A549 (cell line): ENCODE results near the gene HOXC11. TPM values are rescaled to one million over a fixed set of nuclear protein-coding genes. Genes with fewer than 3 reads are reported as not detected.

Experiments used
- ATAC-seq, 2 experiments: fragments of 200-7000 bp in 1 of 2; fragments of >200 bp in 1 of 2; cut with Nextera tagmentation in 1 of 2; cut with Tn5 transposase in 1 of 2; 3 replicates each; pipeline versions ENCODE4 v1.8.0 to v1.9.1; 2018 to 2020; ENCODE audit warnings: mild to moderate bottlenecking in 1 of 2, moderate library complexity in 1 of 2
- CTCF ChIA-PET: fragments of 300-600 bp; sonication (Branson Sonifier 250); formaldehyde crosslinking; extraction: SDS; loops from one replicate; lab custom pipeline; 2021; ENCODE audit warnings: antibody characterized with exemption, inconsistent platforms; lab: Yijun Ruan, JAX
- POLR2A ChIA-PET: fragments of 350-600 bp; formaldehyde crosslinking; extraction: SDS; loops from one replicate; lab custom pipeline; 2021; ENCODE audit warnings: antibody characterized with exemption, inconsistent platforms; lab: Yijun Ruan, JAX
- DNase-seq, 2 experiments: peaks; one replicate each; pipeline versions ENCODE4 v3.0.0 to v3.0.0-alpha.2; 2011 to 2016; ENCODE audit warnings: low read depth in 1 of 2, low spot score in 1 of 2
- FAIRE-seq: peaks from 2 replicates; lab custom pipeline; 2011; peaks lifted over from hg19 to GRCh38; lab: Jason Lieb, UNC
- H3K27ac ChIP-seq, 2 experiments: fragments of >200 bp; sonication (Bioruptor Twin); formaldehyde crosslinking; 3 replicates each; pipeline ENCODE4 v1.5.1; 2016 to 2017
- H3K4me1 ChIP-seq: fragments of >200 bp; sonication (Bioruptor Twin); formaldehyde crosslinking; 3 replicates; pipeline ENCODE4 v1.6.1; 2016
- H3K4me2 ChIP-seq: fragments of >200 bp; sonication (Bioruptor Twin); formaldehyde crosslinking; 3 replicates; pipeline ENCODE4 v1.6.1; 2016
- H3K4me3 ChIP-seq: fragments of >200 bp; sonication (Bioruptor Twin); formaldehyde crosslinking; 3 replicates; pipeline ENCODE4 v1.5.1; 2016
- H3K9me3 ChIP-seq: fragments of >200 bp; sonication (Bioruptor Twin); formaldehyde crosslinking; 3 replicates; pipeline ENCODE4 v1.6.1; 2016
- CBX2 ChIP-seq: fragments of 200-600 bp; sonication (generic); IDR thresholded peaks from 2 replicates; pipeline ENCODE4 v1.6.1; 2016; ENCODE audit warnings: low read depth, mild to moderate bottlenecking, borderline replicate concordance
- CBX8 ChIP-seq: fragments of 200-600 bp; sonication (generic); IDR thresholded peaks from 2 replicates; pipeline ENCODE4 v1.6.1; 2016
- EHF ChIP-seq: fragments of 250-450 bp; sonication (Bioruptor Pico); IDR thresholded peaks from 2 replicates; pipeline ENCODE4 v1.5.0; 2020; ENCODE audit warnings: mild to moderate bottlenecking
- EP300 ChIP-seq, 2 experiments: fragments of >200 bp; sonication (Bioruptor Twin); formaldehyde crosslinking; IDR thresholded peaks; 2 replicates in 1 of 2; 3 replicates in 1 of 2; pipeline ENCODE4 v1.6.1; 2016 to 2017
- FOSB ChIP-seq: fragments of 250-450 bp; sonication (Bioruptor Pico); IDR thresholded peaks from 2 replicates; pipeline ENCODE4 v1.5.0; 2020; ENCODE audit warnings: mild to moderate bottlenecking, moderate library complexity
- FOSL2 ChIP-seq, 2 experiments: fragments of 450-650 bp in 1 of 2; fragments of >200 bp in 1 of 2; sonication (Bioruptor Twin) in 1 of 2; formaldehyde crosslinking; IDR thresholded peaks; 2 replicates each; pipeline versions ENCODE4 v1.5.0 to v1.6.1; 2016 to 2020; ENCODE audit warnings: mild to moderate bottlenecking in 1 of 2, moderate library complexity in 1 of 2
- HDAC2 ChIP-seq: fragments of 200-600 bp; sonication (generic); IDR thresholded peaks from 2 replicates; pipeline ENCODE4 v1.6.1; 2016
- HES2 ChIP-seq: fragments of >200 bp; sonication (Bioruptor Twin); formaldehyde crosslinking; IDR thresholded peaks from 2 replicates; pipeline ENCODE4 v1.6.1; 2016
- HEYL ChIP-seq: fragments of 250-450 bp; sonication (Bioruptor Pico); IDR thresholded peaks from 2 replicates; pipeline ENCODE4 v1.8.0; 2021; ENCODE audit warnings: mild to moderate bottlenecking, moderate library complexity
- KDM1A ChIP-seq: fragments of 200-600 bp; sonication (generic); IDR thresholded peaks from 2 replicates; pipeline ENCODE4 v1.6.1; 2016; ENCODE audit warnings: low read depth, mild to moderate bottlenecking
- MAX ChIP-seq: IDR thresholded peaks from 2 replicates; pipeline ENCODE4 v1.6.1; 2012
- PBX3 ChIP-seq: IDR thresholded peaks from 2 replicates; pipeline ENCODE4 v1.6.1; 2012
- RAD21 ChIP-seq, 2 experiments: fragments of >200 bp in 1 of 2; sonication (Bioruptor Twin) in 1 of 2; formaldehyde crosslinking in 1 of 2; IDR thresholded peaks in 1 of 2; conservative IDR thresholded peaks in 1 of 2; 2 replicates in 1 of 2; 3 replicates in 1 of 2; pipeline ENCODE4 v1.6.1; 2012 to 2018; ENCODE audit warnings: inconsistent platforms in 1 of 2
- RNF2 ChIP-seq: fragments of 200-600 bp; sonication (generic); IDR thresholded peaks from 2 replicates; pipeline ENCODE4 v1.6.1; 2016; ENCODE audit warnings: low read depth, mild to moderate bottlenecking, antibody characterized with exemption, moderate library complexity, borderline replicate concordance
- SMC3 ChIP-seq: fragments of >200 bp; sonication (Bioruptor Twin); formaldehyde crosslinking; IDR thresholded peaks from 3 replicates; pipeline ENCODE4 v1.6.1; 2018; ENCODE audit warnings: inconsistent platforms
- TP53 ChIP-seq: fragments of 250-450 bp; sonication (Bioruptor Pico); IDR thresholded peaks from 2 replicates; pipeline ENCODE4 v1.5.0; 2021; ENCODE audit warnings: mild to moderate bottlenecking, moderate library complexity
- ZC3H11A ChIP-seq: fragments of 450-650 bp; IDR thresholded peaks from 2 replicates; pipeline ENCODE4 v1.6.1; 2014; ENCODE audit warnings: antibody characterized with exemption, mild to moderate bottlenecking
- ZFP36 ChIP-seq: fragments of 450-650 bp; IDR thresholded peaks from 2 replicates; pipeline ENCODE4 v1.6.1; 2014; ENCODE audit warnings: borderline replicate concordance; ENCODE audit not compliant: partially characterized antibody
- WGBS: methylation state at CpG from one replicate; pipeline ENCODE4 v1.1.6; 2017; ENCODE audit errors: missing lambda C conversion rate; 5-methylcytosine and 5-hydroxymethylcytosine counted together
- polyA plus RNA-seq, 4 experiments: library from polyadenylated mRNA; depleted of rRNA in 3 of 4; stranded (reverse); fragments of >200 nt; fragmentation: RNase III in 1 of 4; extraction: RNeasy Plus Mini Kit Qiagen cat#74134 plus additional on column Dnase treatment in 1 of 4; gene quantifications; 2 replicates in 3 of 4; 3 replicates in 1 of 4; pipeline ENCODE4 v1.2.3, GENCODE V29; 2011 to 2017
- TF ChIP-seq, protein P1 (sequence below): fragments of >200 bp; sonication (Bioruptor Twin); formaldehyde crosslinking; IDR thresholded peaks from 3 replicates; pipeline ENCODE4 v1.5.1; 2016
- TF ChIP-seq, protein P2 (sequence below): fragments of 450-650 bp; IDR thresholded peaks from 2 replicates; pipeline ENCODE4 v1.6.1; 2014; ENCODE audit warnings: antibody characterized with exemption
- TF ChIP-seq, protein P3 (sequence below): fragments of 250-450 bp; sonication (Bioruptor Pico); IDR thresholded peaks from 2 replicates; pipeline ENCODE4 v1.5.0; 2021; ENCODE audit warnings: mild to moderate bottlenecking, moderate library complexity, borderline replicate concordance

Gene HOXC11
- polyA plus RNA-seq, 2 of the 4 experiments (the other 2 are of a cell fraction) = 0.45 to 0.58 TPM

DNA sequence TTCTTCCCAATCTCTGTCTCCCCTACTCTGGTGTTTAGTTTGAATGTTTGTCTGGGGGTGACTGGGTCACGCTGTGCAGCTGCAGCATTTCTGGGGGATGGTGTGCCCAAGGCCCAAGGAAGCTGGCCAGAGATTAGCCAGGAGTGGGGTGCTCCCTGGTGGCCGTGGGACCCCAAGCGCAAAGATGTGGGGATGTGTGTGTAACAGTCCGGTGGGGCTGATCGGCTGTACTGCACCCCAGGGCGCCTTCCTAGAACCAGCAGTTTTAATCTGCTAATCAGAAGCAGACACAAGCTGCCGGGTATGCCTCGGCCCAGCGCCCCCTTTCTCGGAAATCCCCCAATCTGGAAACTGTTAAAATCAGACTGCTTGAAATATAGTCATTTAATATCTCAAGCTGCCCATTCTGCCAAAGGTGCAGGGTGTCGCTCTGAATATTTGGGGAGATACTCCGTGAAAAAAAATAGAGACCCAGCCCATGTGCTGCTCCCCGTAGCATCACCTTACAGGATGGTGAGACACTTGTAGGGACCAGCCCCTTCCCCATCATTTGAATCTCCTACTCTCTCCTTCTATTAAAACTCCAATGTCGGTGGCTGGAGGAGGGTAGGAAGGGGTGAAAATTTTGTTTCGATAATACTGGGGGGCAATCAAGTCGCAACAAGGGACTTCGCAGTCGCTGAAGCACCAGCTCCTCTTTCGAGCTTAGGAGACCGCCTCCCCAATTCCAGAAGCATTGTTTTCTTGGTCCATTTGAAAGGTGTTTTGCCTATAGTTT, 31.3 kb downstream of the HOXC11 start:
- FAIRE-seq (no peak), ATAC-seq (no peak)
- CTCF ChIA-PET = interaction anchor here (0.6 to 28.7 kb wide), 11 partner anchors 9 to 245 kb away, joined by 3 to 1074 read pairs (median 45); partner anchors contain the start of genes HOXC10, HOXC5, HOXC6 and SMUG1
- Histone ChIP-seq H3K4me2 (no peak overlapping the region), H3K9me3 (no peaks in the 10 kb centered on the region), H3K27ac (no peak overlapping the region), H3K4me3 (no peak overlapping the region)
- 75% methylated on average over 20 of the region's 20 CpGs for WGBS
- POLR2A ChIA-PET = no interaction called here
- TF ChIP-seq SMC3 (peak; percentile 35; the same call in 2 of the 3 replicates), PBX3 (no peak), RAD21 (conservative IDR thresholded peaks at IDR 0.05 in 1 of 2, IDR thresholded peaks at IDR 0.05 in 1 of 2) (peak; percentile 38 to 53; a peak in 4 of 5 replicates)
- TF ChIP-seq, protein P1, sequence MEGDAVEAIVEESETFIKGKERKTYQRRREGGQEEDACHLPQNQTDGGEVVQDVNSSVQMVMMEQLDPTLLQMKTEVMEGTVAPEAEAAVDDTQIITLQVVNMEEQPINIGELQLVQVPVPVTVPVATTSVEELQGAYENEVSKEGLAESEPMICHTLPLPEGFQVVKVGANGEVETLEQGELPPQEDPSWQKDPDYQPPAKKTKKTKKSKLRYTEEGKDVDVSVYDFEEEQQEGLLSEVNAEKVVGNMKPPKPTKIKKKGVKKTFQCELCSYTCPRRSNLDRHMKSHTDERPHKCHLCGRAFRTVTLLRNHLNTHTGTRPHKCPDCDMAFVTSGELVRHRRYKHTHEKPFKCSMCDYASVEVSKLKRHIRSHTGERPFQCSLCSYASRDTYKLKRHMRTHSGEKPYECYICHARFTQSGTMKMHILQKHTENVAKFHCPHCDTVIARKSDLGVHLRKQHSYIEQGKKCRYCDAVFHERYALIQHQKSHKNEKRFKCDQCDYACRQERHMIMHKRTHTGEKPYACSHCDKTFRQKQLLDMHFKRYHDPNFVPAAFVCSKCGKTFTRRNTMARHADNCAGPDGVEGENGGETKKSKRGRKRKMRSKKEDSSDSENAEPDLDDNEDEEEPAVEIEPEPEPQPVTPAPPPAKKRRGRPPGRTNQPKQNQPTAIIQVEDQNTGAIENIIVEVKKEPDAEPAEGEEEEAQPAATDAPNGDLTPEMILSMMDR = 0 out of 3 replicates have a peak, but pooled peaks have one; percentile 7
- TF ChIP-seq, all 56 proteins: peak for 3
- DNase-seq = no peak
- H3K4me1 ChIP-seq = peaks cover 9% of the 10 kb centered on the region

DNA sequence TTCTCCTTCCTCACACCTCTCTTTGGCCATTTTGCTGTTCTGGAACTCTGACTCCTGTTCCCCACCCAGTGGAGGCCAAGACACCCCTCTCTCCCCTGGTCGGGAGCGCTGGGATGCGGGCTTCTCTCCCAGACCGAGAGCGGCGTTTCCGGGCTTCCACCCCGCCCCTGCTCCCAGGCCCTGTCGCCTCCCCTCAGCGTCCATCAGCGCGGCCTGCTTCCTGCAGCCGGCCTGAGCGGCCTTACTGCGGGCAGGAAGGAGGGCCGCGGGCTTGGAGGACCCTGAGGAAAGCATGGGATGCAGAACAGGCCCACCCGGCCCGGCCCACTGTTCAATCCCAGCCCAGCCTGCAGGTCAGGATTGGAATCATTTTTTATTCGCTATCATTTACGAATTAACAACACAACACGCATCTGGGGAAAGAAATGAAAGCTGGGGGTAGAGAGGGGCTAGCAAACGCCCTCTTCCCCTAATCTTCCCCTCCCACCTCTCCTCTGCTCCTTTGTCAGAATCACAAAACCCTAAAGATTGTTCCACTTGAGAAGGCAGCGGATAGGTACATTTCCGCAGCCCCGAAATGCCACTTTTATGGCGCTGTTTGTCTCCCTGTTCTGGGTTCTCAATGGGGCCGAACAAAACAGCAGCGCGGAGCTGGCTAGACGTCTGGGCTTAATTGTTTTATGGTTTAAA, 32.1 kb downstream of the HOXC11 start:
- DNase-seq = no peak
- ChIA-PET CTCF (interaction anchor here (0.6 to 28.7 kb wide), 18 partner anchors 10 to 339 kb away, joined by 3 to 1074 read pairs (median 6); partner anchors contain the start of genes HOXC10, HOXC4, HOXC5 and HOXC6), POLR2A (interaction anchor here (0.7 kb wide), 1 partner anchor 12 kb away, joined by 4 read pairs; no protein-coding TSS in a partner anchor)
- Histone ChIP-seq H3K9me3 (no peaks in the 10 kb centered on the region), H3K27ac (no peak overlapping the region), H3K4me2 (no peak overlapping the region), H3K4me3 (no peak overlapping the region), H3K4me1 (peaks cover 15% of the 10 kb centered on the region)
- no peak for TF ChIP-seq KDM1A
- no peak for FAIRE-seq
- ATAC-seq = no peak
- 86% methylated on average over 29 of the region's 31 CpGs for WGBS

DNA sequence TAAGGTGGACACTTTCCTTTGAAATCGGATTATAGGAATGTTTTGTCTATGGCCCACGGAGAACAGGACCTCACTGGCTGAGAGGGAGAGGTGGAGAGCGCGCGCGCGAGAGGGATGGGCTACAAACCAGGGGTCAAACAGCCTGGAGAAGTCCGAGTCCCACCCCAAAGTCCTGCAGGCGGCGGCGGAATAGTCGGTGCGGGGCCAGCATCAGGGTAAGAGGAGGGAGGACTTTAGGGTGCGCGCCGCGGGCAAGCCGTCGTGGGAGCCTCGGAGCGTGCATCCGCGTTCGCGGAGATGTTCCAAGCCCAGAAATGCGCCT, 32.6 kb downstream of the HOXC11 start:
- POLR2A ChIA-PET = interaction anchor here (0.6 to 1.0 kb wide), 4 partner anchors 11 to 196 kb away, joined by 3 to 6 read pairs (median 4); no protein-coding TSS in a partner anchor
- CTCF ChIA-PET = interaction anchor here (0.6 to 28.7 kb wide), 40 partner anchors 8 to 365 kb away, joined by 3 to 1074 read pairs (median 4); partner anchors contain the start of genes HOXC10, HOXC12, HOXC4 and HOXC5
- no peak for ATAC-seq
- DNase-seq = no peak
- Histone ChIP-seq H3K4me3 (no peak overlapping the region), H3K27ac (no peak overlapping the region), H3K4me2 (peak overlapping the region; percentile 60; the same call in 2 of the 3 replicates)
- no peak for FAIRE-seq
- WGBS = 38% methylated on average over 26 of the region's 26 CpGs
- TF ChIP-seq, protein P1 = no peak
- TF ChIP-seq FOSB (CRISPR knock-in tag) = no peak
- TF ChIP-seq MAX = no peak
- no peak for TF ChIP-seq ZC3H11A
- no peak for TF ChIP-seq ZFP36
- TF ChIP-seq EP300 (IDR thresholded peaks at IDR 0.05) = no peak
- no peak for TF ChIP-seq RNF2
- TF ChIP-seq FOSL2 (IDR thresholded peaks at IDR 0.05) = no peak
- no peak for TF ChIP-seq FOSL2 (CRISPR knock-in tag; IDR thresholded peaks at IDR 0.05)
- no peak for TF ChIP-seq HEYL
- TF ChIP-seq, protein P2, sequence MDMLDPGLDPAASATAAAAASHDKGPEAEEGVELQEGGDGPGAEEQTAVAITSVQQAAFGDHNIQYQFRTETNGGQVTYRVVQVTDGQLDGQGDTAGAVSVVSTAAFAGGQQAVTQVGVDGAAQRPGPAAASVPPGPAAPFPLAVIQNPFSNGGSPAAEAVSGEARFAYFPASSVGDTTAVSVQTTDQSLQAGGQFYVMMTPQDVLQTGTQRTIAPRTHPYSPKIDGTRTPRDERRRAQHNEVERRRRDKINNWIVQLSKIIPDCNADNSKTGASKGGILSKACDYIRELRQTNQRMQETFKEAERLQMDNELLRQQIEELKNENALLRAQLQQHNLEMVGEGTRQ = no peak
- no peak for TF ChIP-seq TP53 (CRISPR knock-in tag)
- no peak for TF ChIP-seq CBX8
- TF ChIP-seq, protein P3, sequence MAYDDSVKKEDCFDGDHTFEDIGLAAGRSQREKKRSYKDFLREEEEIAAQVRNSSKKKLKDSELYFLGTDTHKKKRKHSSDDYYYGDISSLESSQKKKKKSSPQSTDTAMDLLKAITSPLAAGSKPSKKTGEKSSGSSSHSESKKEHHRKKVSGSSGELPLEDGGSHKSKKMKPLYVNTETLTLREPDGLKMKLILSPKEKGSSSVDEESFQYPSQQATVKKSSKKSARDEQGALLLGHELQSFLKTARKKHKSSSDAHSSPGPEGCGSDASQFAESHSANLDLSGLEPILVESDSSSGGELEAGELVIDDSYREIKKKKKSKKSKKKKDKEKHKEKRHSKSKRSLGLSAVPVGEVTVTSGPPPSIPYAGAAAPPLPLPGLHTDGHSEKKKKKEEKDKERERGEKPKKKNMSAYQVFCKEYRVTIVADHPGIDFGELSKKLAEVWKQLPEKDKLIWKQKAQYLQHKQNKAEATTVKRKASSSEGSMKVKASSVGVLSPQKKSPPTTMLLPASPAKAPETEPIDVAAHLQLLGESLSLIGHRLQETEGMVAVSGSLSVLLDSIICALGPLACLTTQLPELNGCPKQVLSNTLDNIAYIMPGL (CRISPR knock-in tag) = no peak
- no peak for TF ChIP-seq HES2
- TF ChIP-seq EHF (CRISPR knock-in tag) = no peak
- no peak for TF ChIP-seq HDAC2
- no peak for TF ChIP-seq CBX2
- TF ChIP-seq, all 56 proteins: peak for 0
- peaks cover 20% of the 10 kb centered on the region for H3K4me1 ChIP-seq
- no peaks in the 10 kb centered on the region for H3K9me3 ChIP-seq
